NCI-H345 treated with DMSO at 0.1 percent for 48 hours (cell line): ENCODE results near the gene EFCAB6.
A peak's percentile ranks its signal among the peaks of the same experiment; 100 is the strongest.

Experiments used
- DNase-seq: peaks from one replicate; lab custom pipeline; 2025; ENCODE audit not compliant: unreplicated experiment; lab: John Stamatoyannopoulos, UW

EFCAB6 gene

GRCh38 chr22:43812149-43812842, at the start of gene EFCAB6:
Gene EFCAB6 (minus strand): TSS chr22:43812305. CDS start chr22:43782318, 29,987 bp downstream.
- DNase-seq = peak; percentile 83

- DNase-seq = no peak
Measured at GRCh38 chr22:43861529-43861928, 49.4 kb upstream of the EFCAB6 start.

- DNase-seq = no peak
Measured at GRCh38 chr22:43860831-43861230, 48.7 kb upstream of the EFCAB6 start.

GRCh38 chr22:43860126-43860525, 48.0 kb upstream of the EFCAB6 start:
- no peak for DNase-seq

- no peak for DNase-seq
Measured at GRCh38 chr22:43859621-43860020, 47.5 kb upstream of the EFCAB6 start.

- DNase-seq = no peak
Measured at GRCh38 chr22:43859176-43859575, 47.1 kb upstream of the EFCAB6 start.

- DNase-seq = peak; percentile 0
Measured at GRCh38 chr22:43858156-43858895, 46.2 kb upstream of the EFCAB6 start.

- no peak for DNase-seq
Measured at GRCh38 chr22:43857367-43857766, 45.3 kb upstream of the EFCAB6 start.

GRCh38 chr22:43855431-43855830, 43.3 kb upstream of the EFCAB6 start:
- DNase-seq = no peak

GRCh38 chr22:43854786-43855271, 42.7 kb upstream of the EFCAB6 start:
- no peak for DNase-seq

GRCh38 chr22:43854121-43854785, 42.1 kb upstream of the EFCAB6 start:
- DNase-seq = no peak

GRCh38 chr22:43853328-43853931, 41.3 kb upstream of the EFCAB6 start:
- no peak for DNase-seq

- DNase-seq = no peak
Measured at GRCh38 chr22:43852573-43853327, 40.6 kb upstream of the EFCAB6 start.

- no peak for DNase-seq
Measured at GRCh38 chr22:43851979-43852307, 39.8 kb upstream of the EFCAB6 start.

GRCh38 chr22:43851058-43851978, 39.2 kb upstream of the EFCAB6 start:
- DNase-seq = no peak

GRCh38 chr22:43850529-43850928, 38.4 kb upstream of the EFCAB6 start:
- DNase-seq = no peak

- DNase-seq = no peak
Measured at GRCh38 chr22:43849731-43850130, 37.6 kb upstream of the EFCAB6 start.

GRCh38 chr22:43848366-43849171, 36.5 kb upstream of the EFCAB6 start:
- peak; percentile 58 for DNase-seq
